Caco-2 (cell line): ENCODE measurements around the gene SH2B3. TPM values are rescaled to one million over a fixed set of nuclear protein-coding genes. Genes with fewer than 3 reads are reported as not detected.
"Not testable (repeated sequence)": the region's sequence is repeated elsewhere in the genome, so short reads cannot be mapped to it uniquely, and the experiment has no call there.

ENCODE experiments used
- BruUV-seq: library from RNA; stranded (reverse); fragments of 400-500 nt; replicated peaks from 2 replicates; lab custom pipeline; 2021; lab: Mats Ljungman, UMichigan
- CTCF ChIA-PET: fragments of 300-600 bp; sonication (Branson Sonifier 250); formaldehyde crosslinking; loops from one replicate; lab custom pipeline; 2022; ENCODE audit warnings: antibody characterized with exemption; lab: Charles Lee
- POLR2A ChIA-PET: fragments of 300-600 bp; sonication (Branson Sonifier 250); formaldehyde crosslinking; loops from one replicate; lab custom pipeline; 2022; ENCODE audit warnings: antibody characterized with exemption; lab: Charles Lee
- DNase-seq, 2 experiments: peaks; one replicate each; pipeline versions ENCODE4 v3.0.0 to v3.0.0-alpha.2; 2020 to 2022
- H3K27me3 ChIP-seq: replicated peaks from 2 replicates; pipeline ENCODE4 v1.6.0; 2011; ENCODE audit warnings: low read length; ENCODE audit not compliant: control insufficient read depth, insufficient read depth
- H3K36me3 ChIP-seq: 2 replicates; pipeline ENCODE4 v1.5.1; 2011; ENCODE audit warnings: low read length; ENCODE audit not compliant: control insufficient read depth, insufficient read depth
- H3K4me1 ChIP-seq: fragments of 250-450 bp; sonication (Bioruptor Pico); 2 replicates; pipeline ENCODE4 v1.5.1; 2020; ENCODE audit warnings: mild to moderate bottlenecking
- H3K4me3 ChIP-seq: 2 replicates; pipeline ENCODE4 v1.5.1; 2011; ENCODE audit warnings: low read depth, mild to moderate bottlenecking, control low read depth, low read length
- H3K9me3 ChIP-seq: fragments of 250-450 bp; sonication (Bioruptor Pico); 2 replicates; pipeline ENCODE4 v1.5.1; 2020; ENCODE audit warnings: mild to moderate bottlenecking, moderate library complexity
- H3K27ac Mint-ChIP-seq: one replicate; pipeline ENCODE4 v1.8.0; 2022; ENCODE audit warnings: mixed read lengths; ENCODE audit not compliant: unreplicated experiment
- H3K27me3 Mint-ChIP-seq: one replicate; pipeline ENCODE4 v1.8.0; 2022; ENCODE audit warnings: mixed read lengths; ENCODE audit not compliant: insufficient read depth, unreplicated experiment
- H3K36me3 Mint-ChIP-seq: one replicate; pipeline ENCODE4 v1.8.0; 2022; ENCODE audit warnings: mild to moderate bottlenecking, mixed read lengths; ENCODE audit not compliant: insufficient read depth, unreplicated experiment
- H3K4me1 Mint-ChIP-seq: one replicate; pipeline ENCODE4 v1.8.0; 2022; ENCODE audit warnings: low read depth, mixed read lengths; ENCODE audit not compliant: unreplicated experiment
- H3K4me3 Mint-ChIP-seq: one replicate; pipeline ENCODE4 v1.8.0; 2022; ENCODE audit warnings: mild to moderate bottlenecking, moderate library complexity, mixed read lengths; ENCODE audit not compliant: unreplicated experiment
- H3K9me3 Mint-ChIP-seq: one replicate; pipeline ENCODE4 v1.8.0; 2022; ENCODE audit warnings: mixed read lengths; ENCODE audit not compliant: unreplicated experiment
- intact Hi-C: fragments of 100-400 bp; cut with micrococcal nuclease; formaldehyde crosslinking; loops from one replicate; pipeline ENCODE4 v1.10.0; 2022; ENCODE audit not compliant: unreplicated experiment
- total RNA-seq: library from RNA; stranded (reverse); gene quantifications from 2 replicates; pipeline ENCODE4 v1.2.3, GENCODE V29; 2022
- TF ChIP-seq, protein P1 (sequence below), 2 experiments: fragments of 200-600 bp in 1 of 2; IDR thresholded peaks; 1 replicate in 1 of 2; 2 replicates in 1 of 2; pipeline versions ENCODE4 v1.5.1 to v1.8.0; 2011 to 2022; ENCODE audit warnings: antibody characterized with exemption in 1 of 2, control low read depth in 1 of 2, inconsistent platforms in 1 of 2, low read depth in 1 of 2, low read length in 1 of 2, mild to moderate bottlenecking in 1 of 2, moderate library complexity in 1 of 2; ENCODE audit not compliant: insufficient read depth in 1 of 2, severe bottlenecking in 1 of 2, unreplicated experiment in 1 of 2

The SH2B3 gene
- total RNA-seq, 1 experiment from 2014 or later, result 16.1 TPM

DNA sequence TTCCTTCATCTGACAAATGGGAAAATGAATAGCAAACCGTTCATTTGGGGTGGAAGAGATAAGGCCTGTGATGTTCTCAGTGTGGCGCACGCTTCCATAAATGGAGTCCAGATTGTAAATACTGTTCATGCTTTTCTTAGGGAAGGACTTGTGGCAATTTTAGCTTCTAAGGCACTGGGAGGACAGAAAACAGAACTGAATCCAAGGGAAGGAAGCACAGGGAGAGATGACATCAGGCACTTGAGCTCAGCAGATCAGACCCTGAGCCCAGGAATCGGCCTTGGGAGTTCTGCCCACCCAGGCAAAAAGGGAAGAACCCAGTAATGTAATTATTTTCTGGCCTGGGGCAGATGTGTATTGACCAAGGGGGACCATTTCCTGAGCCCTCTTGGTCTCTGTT, 7.2 kb upstream of the SH2B3 start:
- TF ChIP-seq, protein P1, sequence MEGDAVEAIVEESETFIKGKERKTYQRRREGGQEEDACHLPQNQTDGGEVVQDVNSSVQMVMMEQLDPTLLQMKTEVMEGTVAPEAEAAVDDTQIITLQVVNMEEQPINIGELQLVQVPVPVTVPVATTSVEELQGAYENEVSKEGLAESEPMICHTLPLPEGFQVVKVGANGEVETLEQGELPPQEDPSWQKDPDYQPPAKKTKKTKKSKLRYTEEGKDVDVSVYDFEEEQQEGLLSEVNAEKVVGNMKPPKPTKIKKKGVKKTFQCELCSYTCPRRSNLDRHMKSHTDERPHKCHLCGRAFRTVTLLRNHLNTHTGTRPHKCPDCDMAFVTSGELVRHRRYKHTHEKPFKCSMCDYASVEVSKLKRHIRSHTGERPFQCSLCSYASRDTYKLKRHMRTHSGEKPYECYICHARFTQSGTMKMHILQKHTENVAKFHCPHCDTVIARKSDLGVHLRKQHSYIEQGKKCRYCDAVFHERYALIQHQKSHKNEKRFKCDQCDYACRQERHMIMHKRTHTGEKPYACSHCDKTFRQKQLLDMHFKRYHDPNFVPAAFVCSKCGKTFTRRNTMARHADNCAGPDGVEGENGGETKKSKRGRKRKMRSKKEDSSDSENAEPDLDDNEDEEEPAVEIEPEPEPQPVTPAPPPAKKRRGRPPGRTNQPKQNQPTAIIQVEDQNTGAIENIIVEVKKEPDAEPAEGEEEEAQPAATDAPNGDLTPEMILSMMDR (IDR thresholded peaks at IDR 0.05; ENCODE audit: insufficient read depth in 1 of 2, low read depth in 1 of 2, low read length in 1 of 2, severe bottlenecking in 1 of 2, unreplicated experiment in 1 of 2), result no peak
- Histone ChIP-seq H3K9me3 (no peaks in the 10 kb centered on the region), H3K36me3 (no peaks in the 10 kb centered on the region), H3K27me3 (no peaks in the 10 kb centered on the region), H3K4me1 (no peaks in the 10 kb centered on the region), H3K4me3 (no peak overlapping the region)
- intact Hi-C loops, result no loop called here
- Mint-ChIP-seq H3K27ac (no peak overlapping the region), H3K36me3 (no peaks in the 10 kb centered on the region), H3K9me3 (no peaks in the 10 kb centered on the region), H3K4me1 (no peaks in the 10 kb centered on the region), H3K27me3 (no peaks in the 10 kb centered on the region), H3K4me3 (no peak overlapping the region)
- CTCF ChIA-PET, result interaction anchor here (0.8 kb wide), 1 partner anchor 53 kb away, joined by 4 read pairs; no protein-coding TSS in a partner anchor
- no peak for DNase-seq
- POLR2A ChIA-PET, result no interaction called here
- BruUV-seq, result no TSS peak

DNA sequence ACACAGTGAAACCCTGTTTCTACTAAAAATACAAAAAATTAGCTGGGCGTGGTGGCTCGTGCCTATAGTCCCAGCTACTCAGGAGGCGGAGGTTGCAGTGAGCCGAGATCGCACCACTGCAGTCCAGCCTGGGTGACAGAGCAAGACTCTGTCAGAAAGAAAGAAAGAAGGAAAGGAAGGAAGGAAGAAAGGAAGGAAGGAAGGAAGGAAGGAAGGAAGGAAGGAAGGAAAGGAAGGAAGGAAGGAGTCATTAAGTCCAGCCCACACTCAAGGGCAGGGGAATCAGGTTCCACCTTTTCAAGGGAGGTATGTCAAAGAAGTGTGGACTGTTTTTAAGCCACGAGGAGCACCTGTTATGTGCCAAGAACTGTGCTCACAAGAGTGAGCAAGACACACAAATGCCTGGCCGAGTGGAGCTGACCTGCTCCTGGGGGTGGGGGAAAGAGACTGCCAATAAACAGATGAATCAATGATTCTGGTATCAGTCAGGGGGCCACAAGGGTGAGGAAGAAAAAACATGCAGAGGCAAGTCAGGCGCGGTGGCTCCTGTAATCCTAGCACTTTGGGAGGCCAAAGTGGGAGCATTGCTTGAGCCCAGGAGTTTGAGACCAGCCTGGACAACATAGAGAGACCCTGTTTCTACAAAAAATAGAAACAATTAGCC, 5.8 kb upstream of the SH2B3 start:
- H3K9me3 Mint-ChIP-seq, POLR2A ChIA-PET, H3K9me3 ChIP-seq, H3K4me3 ChIP-seq, DNase-seq, H3K36me3 Mint-ChIP-seq, H3K27me3 ChIP-seq, H3K4me1 ChIP-seq, intact Hi-C loops, H3K36me3 ChIP-seq, H3K27me3 Mint-ChIP-seq, H3K27ac Mint-ChIP-seq, BruUV-seq, H3K4me3 Mint-ChIP-seq: not testable (repeated sequence)
- CTCF ChIA-PET, result interaction anchor here (0.7 kb wide), 1 partner anchor 77 kb away, joined by 3 read pairs; no protein-coding TSS in a partner anchor
- peaks cover 10% of the 10 kb centered on the region for H3K4me1 Mint-ChIP-seq

DNA sequence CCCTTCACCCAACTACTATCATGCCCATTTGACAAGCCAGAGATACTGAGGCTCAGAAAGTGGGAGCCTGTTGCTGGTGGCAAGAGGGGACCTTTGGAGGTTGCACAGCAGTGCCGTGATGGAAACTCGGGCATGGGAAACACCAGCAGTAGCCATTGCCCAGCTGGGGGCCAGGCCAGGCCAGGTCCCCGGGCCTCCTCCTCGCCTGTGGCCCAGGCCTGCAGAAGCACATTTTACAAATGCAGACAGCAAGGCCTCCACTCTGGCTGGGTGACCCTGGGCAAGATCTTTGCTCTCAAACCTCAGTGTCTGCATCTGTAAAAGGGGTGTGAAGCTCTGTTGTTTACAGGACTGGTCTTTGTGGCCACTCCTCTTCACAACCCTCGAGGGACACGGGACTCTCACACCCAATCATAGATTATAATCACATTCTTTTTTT, 4.5 kb upstream of the SH2B3 start:
- POLR2A ChIA-PET, result no interaction called here
- no TSS peak for BruUV-seq
- no peak for DNase-seq
- peaks cover 17% of the 10 kb centered on the region for H3K36me3 Mint-ChIP-seq
- Histone ChIP-seq H3K4me1 (peaks cover 6% of the 10 kb centered on the region), H3K4me3 (no peak overlapping the region), H3K36me3 (no peaks in the 10 kb centered on the region), H3K9me3 (no peaks in the 10 kb centered on the region), H3K27me3 (no peaks in the 10 kb centered on the region)
- intact Hi-C loops, result no loop called here
- H3K4me3 Mint-ChIP-seq, result no peak overlapping the region
- H3K9me3 Mint-ChIP-seq, result no peaks in the 10 kb centered on the region
- CTCF ChIA-PET, result no interaction called here
- no peak overlapping the region for H3K27ac Mint-ChIP-seq
- TF ChIP-seq, protein P1 (IDR thresholded peaks at IDR 0.05; ENCODE audit: insufficient read depth in 1 of 2, low read depth in 1 of 2, low read length in 1 of 2, severe bottlenecking in 1 of 2, unreplicated experiment in 1 of 2), result no peak
- H3K4me1 Mint-ChIP-seq, result peaks cover 11% of the 10 kb centered on the region
- H3K27me3 Mint-ChIP-seq, result no peaks in the 10 kb centered on the region

DNA sequence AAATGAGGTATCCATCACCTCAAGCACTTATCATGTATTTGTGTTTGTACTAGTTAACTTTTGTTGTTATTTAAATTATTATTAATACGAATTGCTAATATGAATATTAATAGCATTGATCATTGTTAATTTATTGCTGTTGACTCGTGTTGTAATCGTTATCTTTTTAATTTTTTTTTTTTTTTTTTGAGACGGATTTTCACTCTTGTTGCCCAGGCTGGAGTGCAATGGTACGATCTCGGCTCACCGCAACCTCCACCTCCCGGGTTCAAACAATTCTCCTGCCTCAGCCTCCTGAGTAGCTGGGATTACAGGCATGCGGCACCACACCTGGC, 3.3 kb upstream of the SH2B3 start:
- H3K27me3 ChIP-seq, H3K9me3 Mint-ChIP-seq, intact Hi-C loops, H3K9me3 ChIP-seq, H3K36me3 ChIP-seq, H3K4me3 Mint-ChIP-seq, DNase-seq, H3K27me3 Mint-ChIP-seq, H3K27ac Mint-ChIP-seq, POLR2A ChIA-PET, BruUV-seq, H3K4me3 ChIP-seq: not testable (repeated sequence)
- CTCF ChIA-PET, result interaction anchor here (2.2 kb wide), 1 partner anchor 49 kb away, joined by 12 read pairs; no protein-coding TSS in a partner anchor
- Mint-ChIP-seq H3K36me3 (peaks cover 17% of the 10 kb centered on the region), H3K4me1 (peaks cover 11% of the 10 kb centered on the region)
- peaks cover 14% of the 10 kb centered on the region for H3K4me1 ChIP-seq
